ENCODE measurements around the gene CYP26A1. TPM values are rescaled to one million over a fixed set of nuclear protein-coding genes. Genes with fewer than 3 reads are reported as not detected.

The CYP26A1 gene
- total and polyA plus RNA-seq, 2 experiments from 2014 or later: not detected

- no peak for DNase-seq
- no peaks in the 10 kb centered on the region for H3K79me2 ChIP-seq (ENCODE audit: insufficient read depth)
These were observed 52.3 kb downstream of the CYP26A1 start for GRCh38 chr10:93125966-93126365.

DNA sequence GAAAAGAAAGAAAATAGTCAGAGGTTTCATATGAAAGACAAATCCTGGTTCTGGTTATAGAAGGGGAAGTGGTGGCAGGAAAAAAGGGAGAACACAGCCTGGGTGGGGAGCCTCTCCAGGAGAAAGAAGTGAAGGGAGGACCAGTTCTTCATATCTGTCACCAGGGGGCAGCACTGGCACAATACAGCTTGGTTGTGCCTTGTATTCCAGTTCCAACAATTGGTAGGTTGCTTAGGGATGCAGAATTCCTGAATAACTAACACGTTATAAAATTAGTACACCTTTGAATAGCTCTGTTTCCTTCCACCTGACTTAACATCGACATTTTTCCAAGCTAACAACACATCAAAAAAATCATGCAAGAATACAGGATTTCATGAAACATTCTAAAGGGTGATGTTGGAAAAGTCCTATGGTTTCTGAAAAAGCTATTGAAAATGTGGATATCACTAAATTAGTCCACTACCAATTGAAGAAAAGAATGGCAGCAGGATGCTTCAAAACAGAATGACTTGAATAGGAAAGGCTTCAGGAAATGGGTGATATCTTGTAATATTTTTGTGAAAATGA, 52.9 kb downstream of the CYP26A1 start:
- WGBS, 2 experiments (ENCODE audit: low coverage in 1 of 2, low lambda C conversion rate in 2 of 2, missing lambda C conversion rate in 2 of 2): 39 to 41% methylated on average over 2 of the region's 2 CpGs
- DNase-seq: no peak
- Histone ChIP-seq H3K27ac (no peak overlapping the region), H3K9me3 (ENCODE audit: low read depth) (no peaks in the 10 kb centered on the region), H3K4me1 (ENCODE audit: insufficient read depth) (no peaks in the 10 kb centered on the region), H3K36me3 (ENCODE audit: low read depth) (no peaks in the 10 kb centered on the region), H3K27me3 (replicated peaks; ENCODE audit: insufficient read depth) (no peaks in the 10 kb centered on the region; the same call in 1 of the 2 replicates), H3K79me2 (ENCODE audit: insufficient read depth) (no peaks in the 10 kb centered on the region), H3K4me2 (ENCODE audit: unreplicated experiment) (no peak overlapping the region), H3K9me2 (ENCODE audit: insufficient read depth) (no peaks in the 10 kb centered on the region), H3K4me3 (no peak overlapping the region), H3K9ac (no peak overlapping the region), H3F3A (ENCODE audit: insufficient read depth) (no peaks in the 10 kb centered on the region), H4K20me1 (ENCODE audit: insufficient read depth) (no peaks in the 10 kb centered on the region), H2AFZ (no peak overlapping the region)
- in situ Hi-C loops (cut with MboI): no loop called here
- no peak for TF ChIP-seq EZH2 (IDR thresholded peaks at IDR 0.05; ENCODE audit: insufficient read depth, poor library complexity, severe bottlenecking)

More at GRCh38 chr10:93125966-93126365, 52.3 kb downstream of the CYP26A1 start:
- Histone ChIP-seq H3K27me3 (replicated peaks; ENCODE audit: insufficient read depth) (no peaks in the 10 kb centered on the region; the same call in 1 of the 2 replicates), H3K9me2 (ENCODE audit: insufficient read depth) (no peaks in the 10 kb centered on the region), H3K9me3 (ENCODE audit: low read depth) (no peaks in the 10 kb centered on the region), H2AFZ (no peak overlapping the region), H3F3A (ENCODE audit: insufficient read depth) (no peaks in the 10 kb centered on the region), H3K4me1 (ENCODE audit: insufficient read depth) (no peaks in the 10 kb centered on the region), H3K36me3 (ENCODE audit: low read depth) (no peaks in the 10 kb centered on the region), H4K20me1 (ENCODE audit: insufficient read depth) (no peaks in the 10 kb centered on the region), H3K4me3 (no peak overlapping the region), H3K9ac (no peak overlapping the region), H3K27ac (no peak overlapping the region), H3K4me2 (ENCODE audit: unreplicated experiment) (no peak overlapping the region)
- in situ Hi-C loops (cut with MboI): no loop called here
- 49 to 62% methylated on average over 2 of the region's 2 CpGs for WGBS, 2 experiments (ENCODE audit: low coverage in 1 of 2, low lambda C conversion rate in 2 of 2, missing lambda C conversion rate in 2 of 2)
- TF ChIP-seq EZH2phosphoT487 (IDR thresholded peaks at IDR 0.05; ENCODE audit: insufficient read depth, low read depth) (no peak), EZH2 (IDR thresholded peaks at IDR 0.05; ENCODE audit: insufficient read depth, poor library complexity, severe bottlenecking) (no peak)

Other genes with a start within 250 kb of the CYP26A1 start
- gene EXOC6, start 225.4 kb upstream of the CYP26A1 start, total RNA-seq (2014; rRNA removed; shearing (Covaris generic)): 2.0 and 3.4 TPM in 2 replicates
- gene EXOC6, start 225.4 kb upstream of the CYP26A1 start, polyA plus RNA-seq (2016; fragmentation: Nextera tagmentation; extraction: Ambion mirVana): 2.0 TPM in 2 replicates
- gene CYP26C1, start 13.1 kb upstream of the CYP26A1 start, total RNA-seq (2014; rRNA removed; shearing (Covaris generic)): not detected in 2 replicates
- not detected in 2 replicates for gene CYP26C1, start 13.1 kb upstream of the CYP26A1 start, polyA plus RNA-seq (2016; fragmentation: Nextera tagmentation; extraction: Ambion mirVana)